IPS-15b (cell line): ENCODE data around the gene HCLS1.
"Not testable (repeated sequence)": the region's sequence is repeated elsewhere in the genome, so short reads cannot be mapped to it uniquely, and the experiment has no call there.

Experiments used
- H3K27me3 ChIP-seq: one replicate; pipeline ENCODE4 v1.6.1; 2013; ENCODE audit warnings: low read length; ENCODE audit not compliant: control insufficient read depth, insufficient read depth
- H3K36me3 ChIP-seq: one replicate; pipeline ENCODE4 v1.6.1; 2013; ENCODE audit warnings: low read length; ENCODE audit not compliant: control insufficient read depth, insufficient read depth
- H3K4me1 ChIP-seq: one replicate; pipeline ENCODE4 v1.6.1; 2013; ENCODE audit warnings: mild to moderate bottlenecking, low read length; ENCODE audit not compliant: control insufficient read depth, insufficient read depth
- H3K4me3 ChIP-seq: one replicate; pipeline ENCODE4 v1.5.1; 2013; ENCODE audit warnings: low read depth, low read length
- H3K9ac ChIP-seq: one replicate; pipeline ENCODE4 v1.6.1; 2013; ENCODE audit warnings: low read depth, mild to moderate bottlenecking, low read length
- H3K9me3 ChIP-seq: one replicate; pipeline ENCODE4 v1.6.1; 2013; ENCODE audit warnings: mild to moderate bottlenecking, low read length; ENCODE audit not compliant: control insufficient read depth, insufficient read depth

Gene HCLS1, protein sequence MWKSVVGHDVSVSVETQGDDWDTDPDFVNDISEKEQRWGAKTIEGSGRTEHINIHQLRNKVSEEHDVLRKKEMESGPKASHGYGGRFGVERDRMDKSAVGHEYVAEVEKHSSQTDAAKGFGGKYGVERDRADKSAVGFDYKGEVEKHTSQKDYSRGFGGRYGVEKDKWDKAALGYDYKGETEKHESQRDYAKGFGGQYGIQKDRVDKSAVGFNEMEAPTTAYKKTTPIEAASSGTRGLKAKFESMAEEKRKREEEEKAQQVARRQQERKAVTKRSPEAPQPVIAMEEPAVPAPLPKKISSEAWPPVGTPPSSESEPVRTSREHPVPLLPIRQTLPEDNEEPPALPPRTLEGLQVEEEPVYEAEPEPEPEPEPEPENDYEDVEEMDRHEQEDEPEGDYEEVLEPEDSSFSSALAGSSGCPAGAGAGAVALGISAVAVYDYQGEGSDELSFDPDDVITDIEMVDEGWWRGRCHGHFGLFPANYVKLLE

DNA sequence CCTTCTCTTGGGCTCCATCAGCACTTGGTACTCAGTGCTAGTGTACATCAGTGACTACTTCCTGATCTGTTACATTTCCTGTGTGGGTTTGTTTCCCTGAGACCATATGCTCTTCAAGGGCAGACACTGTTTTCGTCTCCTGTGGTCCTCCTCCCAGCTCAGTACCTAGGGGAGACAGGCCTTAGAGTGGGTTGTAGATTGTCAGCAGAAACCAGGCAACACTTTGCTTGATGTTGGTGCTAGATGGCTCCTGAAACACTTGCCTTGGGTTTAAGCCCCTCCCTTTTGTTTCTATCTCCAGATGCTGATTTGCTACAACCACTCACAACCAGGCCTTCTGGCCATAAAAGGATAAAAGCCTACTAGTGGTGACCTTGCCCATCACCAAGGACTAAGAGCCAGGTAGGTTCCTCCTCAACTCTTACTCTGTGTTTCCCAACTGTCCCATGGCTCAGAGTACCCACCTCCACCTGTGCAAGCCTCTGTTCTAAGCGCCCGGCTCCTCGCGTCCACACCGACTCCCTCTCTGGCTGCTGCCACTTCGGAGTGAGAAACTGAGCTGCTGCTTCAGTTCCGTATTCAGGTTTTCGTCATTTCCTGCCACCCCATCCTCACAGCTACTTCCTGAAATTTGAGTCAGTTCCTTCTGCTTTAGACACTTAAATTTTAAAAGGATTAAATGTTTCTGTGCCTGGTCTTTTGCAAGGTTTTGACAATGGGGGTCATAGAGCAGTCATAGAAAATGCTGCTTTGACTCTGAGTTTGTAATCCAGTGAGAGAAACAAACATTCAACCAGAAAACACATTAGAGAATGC lies at the start of gene HCLS1:
Gene HCLS1 (minus strand): TSS at position 548 of the 816 bp plus-strand sequence. CDS start 2,556 bp downstream, outside the sequence.
- H3K27me3 ChIP-seq = no peaks in the 10 kb centered on the region
- H3K36me3 ChIP-seq = peaks cover 6% of the 10 kb centered on the region
- H3K9ac ChIP-seq = no peak within 1 kb of the TSS
- no peaks in the 10 kb centered on the region for H3K4me1 ChIP-seq
- H3K4me3 ChIP-seq = no peak within 1 kb of the TSS
- no peaks in the 10 kb centered on the region for H3K9me3 ChIP-seq

DNA sequence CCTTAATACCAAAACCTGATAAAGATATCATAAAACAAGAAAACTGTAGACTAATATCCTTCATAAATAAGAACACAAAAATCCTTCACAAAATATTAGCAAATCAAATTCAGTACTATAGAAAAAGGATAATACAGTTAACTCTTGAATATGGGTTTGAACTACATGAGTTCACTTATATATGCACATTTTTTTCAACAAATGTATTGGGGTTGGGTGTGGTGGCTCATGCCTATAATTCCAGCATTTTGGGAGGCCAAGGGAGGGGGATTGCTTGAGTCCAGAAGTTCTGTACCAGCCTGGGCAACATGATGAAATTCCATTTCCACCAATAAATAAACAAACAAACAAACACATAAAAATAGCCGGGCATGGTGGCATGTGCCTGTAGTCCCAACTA lies 49.6 kb upstream of the HCLS1 start:
- Histone ChIP-seq H3K9me3 (no peaks in the 10 kb centered on the region), H3K9ac (no peak overlapping the region), H3K36me3 (no peaks in the 10 kb centered on the region), H3K4me1 (no peaks in the 10 kb centered on the region), H3K27me3 (no peaks in the 10 kb centered on the region), H3K4me3 (no peak overlapping the region)

GRCh38 chr3:121707531-121708273 lies 47.0 kb upstream of the HCLS1 start:
- Histone ChIP-seq H3K36me3 (no peaks in the 10 kb centered on the region), H3K9me3 (no peaks in the 10 kb centered on the region), H3K9ac (no peak overlapping the region), H3K4me1 (no peaks in the 10 kb centered on the region), H3K4me3 (no peak overlapping the region), H3K27me3 (no peaks in the 10 kb centered on the region)

DNA sequence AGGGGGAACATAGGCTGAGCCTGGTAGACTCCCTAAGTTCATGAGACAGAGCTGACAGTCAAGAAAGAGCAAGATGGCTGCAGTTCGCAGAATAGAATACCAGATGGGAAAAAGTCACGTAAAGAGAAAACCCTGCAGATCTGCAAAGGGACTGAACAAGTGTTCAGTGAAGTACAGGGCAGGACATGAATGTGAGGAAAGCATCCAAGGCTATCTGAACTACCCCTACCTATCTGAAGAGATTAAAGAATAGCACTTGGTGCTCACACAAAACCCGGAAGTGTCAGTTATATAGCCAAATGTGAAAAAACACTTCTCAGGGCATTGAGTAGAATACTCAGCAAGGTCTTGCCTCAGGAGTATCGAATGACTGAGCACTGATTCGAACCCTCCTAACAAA lies 44.8 kb upstream of the HCLS1 start:
- no peaks in the 10 kb centered on the region for H3K27me3 ChIP-seq
- H3K4me3 ChIP-seq = no peak overlapping the region
- no peaks in the 10 kb centered on the region for H3K36me3 ChIP-seq
- no peak overlapping the region for H3K9ac ChIP-seq
- H3K4me1 ChIP-seq = no peaks in the 10 kb centered on the region
- no peaks in the 10 kb centered on the region for H3K9me3 ChIP-seq

DNA sequence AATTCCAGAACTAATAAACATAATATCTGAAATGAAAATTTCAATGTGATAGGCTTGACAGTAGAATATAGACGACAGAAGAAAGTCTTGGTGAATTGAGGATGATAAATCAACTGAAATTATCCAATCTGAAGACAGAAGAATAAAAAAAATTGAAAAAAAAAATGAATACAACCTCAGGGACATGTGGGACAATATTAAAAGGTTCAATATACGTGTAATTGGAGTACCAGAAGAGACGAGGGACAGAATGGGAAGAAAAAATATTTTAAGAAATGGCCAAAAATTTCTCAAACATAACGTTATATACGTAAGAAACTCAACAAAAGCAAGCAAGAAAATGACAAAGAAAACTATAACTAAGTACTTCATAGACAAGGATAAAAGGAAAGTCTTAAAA lies 43.3 kb upstream of the HCLS1 start:
- Histone ChIP-seq H3K36me3 (no peaks in the 10 kb centered on the region), H3K4me1 (no peaks in the 10 kb centered on the region), H3K9me3 (no peaks in the 10 kb centered on the region), H3K27me3 (no peaks in the 10 kb centered on the region), H3K9ac (no peak overlapping the region), H3K4me3 (no peak overlapping the region)

- no peaks in the 10 kb centered on the region for H3K36me3 ChIP-seq
Measured at GRCh38 chr3:121698901-121699300, 38.2 kb upstream of the HCLS1 start.

GRCh38 chr3:121698476-121698875 lies 37.8 kb upstream of the HCLS1 start:
- Histone ChIP-seq H3K9ac (no peak overlapping the region), H3K4me3 (no peak overlapping the region), H3K9me3 (no peaks in the 10 kb centered on the region), H3K36me3 (no peaks in the 10 kb centered on the region), H3K27me3 (no peaks in the 10 kb centered on the region), H3K4me1 (no peaks in the 10 kb centered on the region)

More at GRCh38 chr3:121698901-121699300, 38.2 kb upstream of the HCLS1 start:
- Histone ChIP-seq H3K9ac (no peak overlapping the region), H3K9me3 (no peaks in the 10 kb centered on the region), H3K4me3 (no peak overlapping the region), H3K27me3 (no peaks in the 10 kb centered on the region), H3K4me1 (no peaks in the 10 kb centered on the region)

DNA sequence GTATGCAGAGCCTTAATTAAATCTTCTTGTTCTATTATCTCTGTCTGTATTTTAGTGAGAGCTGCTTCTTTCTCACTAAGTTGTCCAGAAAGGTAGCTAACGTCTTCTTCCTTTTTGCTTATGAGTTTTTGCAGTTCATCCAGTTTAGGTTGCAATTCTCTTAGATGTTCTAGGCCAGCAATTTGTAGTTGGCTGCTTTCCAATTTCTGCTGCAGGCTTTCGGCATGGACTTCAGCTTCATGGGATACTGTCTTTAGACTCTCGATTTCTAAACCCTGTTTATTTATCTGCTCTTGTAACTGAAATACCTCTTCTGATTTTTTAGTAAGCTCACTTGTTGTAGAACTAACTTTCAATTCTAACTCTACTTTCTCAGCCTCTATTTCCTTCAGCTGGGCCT lies 35.5 kb upstream of the HCLS1 start:
- peaks cover 3% of the 10 kb centered on the region for H3K36me3 ChIP-seq
- H3K4me1 ChIP-seq = no peaks in the 10 kb centered on the region
- H3K9me3 ChIP-seq = no peaks in the 10 kb centered on the region
- H3K27me3 ChIP-seq = no peaks in the 10 kb centered on the region
- no peak overlapping the region for H3K4me3 ChIP-seq
- no peak overlapping the region for H3K9ac ChIP-seq

- Histone ChIP-seq H3K4me3 (no peak overlapping the region), H3K9ac (no peak overlapping the region), H3K9me3 (no peaks in the 10 kb centered on the region), H3K27me3 (no peaks in the 10 kb centered on the region), H3K36me3 (peaks cover 3% of the 10 kb centered on the region), H3K4me1 (no peaks in the 10 kb centered on the region)
Measured at GRCh38 chr3:121692010-121692699, 31.5 kb upstream of the HCLS1 start.

DNA sequence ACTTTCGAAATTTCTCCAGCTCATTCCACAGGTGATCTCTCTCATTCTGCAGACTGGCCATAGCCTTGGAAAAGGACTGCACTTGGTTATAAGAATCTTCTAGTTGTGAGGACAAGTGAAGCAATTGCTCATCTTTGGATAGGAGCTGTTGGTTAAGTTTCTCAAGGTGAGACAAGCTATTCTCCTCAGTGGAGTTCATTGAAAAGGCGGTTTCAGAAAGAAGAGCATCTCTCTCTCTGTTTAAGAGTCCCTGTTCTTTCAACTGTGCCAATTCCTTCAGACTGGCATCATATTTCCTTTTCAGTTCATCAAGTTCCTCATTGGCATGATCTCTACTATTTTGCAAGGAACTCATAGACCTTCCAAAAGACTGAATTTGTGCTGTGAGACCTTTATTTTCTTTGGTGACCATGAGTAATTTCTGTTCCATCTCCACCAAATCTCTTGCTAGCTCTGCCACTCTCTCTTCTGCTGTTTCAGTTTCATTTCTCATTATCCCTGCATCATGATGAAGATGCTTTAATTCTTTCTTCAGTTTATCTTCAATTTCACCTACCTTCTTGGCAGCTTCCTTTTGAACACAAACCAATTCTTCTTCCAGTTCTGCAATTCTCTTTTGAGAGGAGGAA lies 30.2 kb upstream of the HCLS1 start:
- no peaks in the 10 kb centered on the region for H3K9me3 ChIP-seq
- no peaks in the 10 kb centered on the region for H3K27me3 ChIP-seq
- H3K4me1 ChIP-seq = no peaks in the 10 kb centered on the region
- peaks cover 3% of the 10 kb centered on the region for H3K36me3 ChIP-seq
- no peak overlapping the region for H3K9ac ChIP-seq
- H3K4me3 ChIP-seq = no peak overlapping the region

DNA sequence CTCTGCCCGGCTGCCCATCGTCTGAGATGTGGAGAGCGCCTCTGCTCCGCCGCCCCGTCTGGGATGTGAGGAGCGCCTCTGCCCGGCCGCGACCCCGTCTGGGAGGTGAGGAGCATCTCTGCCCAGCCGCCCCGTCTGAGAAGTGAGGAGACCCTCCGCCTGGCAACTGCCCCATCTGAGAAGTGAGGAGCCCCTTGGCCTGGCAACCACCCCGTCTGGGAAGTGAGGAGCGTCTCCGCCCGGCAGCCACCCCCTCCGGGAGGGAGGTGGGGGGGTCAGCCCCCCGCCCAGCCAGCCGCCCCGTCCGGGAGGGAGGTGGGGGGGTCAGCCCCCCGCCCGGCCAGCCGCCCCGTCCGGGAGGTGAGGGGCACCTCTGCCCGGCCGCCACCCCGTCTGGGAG lies 28.0 kb upstream of the HCLS1 start:
- H3K36me3 ChIP-seq = not testable (repeated sequence)

More for the DNA sequence above, 28.0 kb upstream of the HCLS1 start:
- not testable (repeated sequence) for H3K4me3 ChIP-seq, H3K4me1 ChIP-seq, H3K27me3 ChIP-seq, H3K9ac ChIP-seq, H3K9me3 ChIP-seq
